HG03064 (cell line): Measurements from ENCODE around the gene GATA3.

Experiments used
- ATAC-seq: cut with Tn5 transposase; IDR thresholded peaks from one replicate; pipeline ENCODE4 v1.9.1; 2021; ENCODE audit warnings: low read depth; ENCODE audit not compliant: unreplicated experiment

GATA3 gene

DNA sequence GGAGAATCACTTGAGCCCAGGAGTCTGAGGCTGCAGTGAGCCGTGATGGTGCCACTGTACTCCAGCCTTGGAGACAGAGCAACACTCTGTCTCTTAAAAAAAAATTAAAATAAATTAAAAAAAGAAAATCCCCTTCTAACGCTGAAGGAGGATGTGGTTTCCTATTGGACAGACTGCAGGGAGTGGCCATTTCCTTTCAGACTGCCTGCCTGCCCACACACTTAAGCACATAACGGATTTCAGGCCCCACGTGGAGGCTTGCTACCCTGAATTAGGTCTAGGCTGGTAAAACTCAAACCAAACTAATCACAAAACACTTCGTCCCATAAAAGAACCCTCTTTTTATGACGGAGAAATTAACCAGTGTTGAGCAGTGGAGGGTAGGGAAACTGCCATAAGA, 34.0 kb downstream of the GATA3 start:
- ATAC-seq = no peak

DNA sequence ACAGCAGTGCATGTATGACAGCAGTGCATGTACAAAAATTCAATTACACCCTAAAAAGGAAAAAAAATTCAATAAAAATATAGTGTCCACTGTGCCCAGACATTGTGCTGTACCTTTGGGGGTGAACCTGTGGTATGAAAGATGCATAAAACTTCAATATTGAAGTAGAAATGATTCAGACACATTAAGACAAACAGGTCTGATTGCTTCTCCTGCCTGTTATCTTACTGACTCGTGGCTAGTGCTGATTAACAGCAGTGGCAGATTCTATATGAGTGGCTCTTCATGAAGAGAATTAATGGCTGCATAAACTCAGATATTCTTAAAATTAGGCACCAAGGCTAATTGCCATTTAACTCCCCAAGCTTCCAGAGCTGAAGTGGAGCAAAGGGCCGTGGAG, 37.9 kb downstream of the GATA3 start:
- no peak for ATAC-seq

DNA sequence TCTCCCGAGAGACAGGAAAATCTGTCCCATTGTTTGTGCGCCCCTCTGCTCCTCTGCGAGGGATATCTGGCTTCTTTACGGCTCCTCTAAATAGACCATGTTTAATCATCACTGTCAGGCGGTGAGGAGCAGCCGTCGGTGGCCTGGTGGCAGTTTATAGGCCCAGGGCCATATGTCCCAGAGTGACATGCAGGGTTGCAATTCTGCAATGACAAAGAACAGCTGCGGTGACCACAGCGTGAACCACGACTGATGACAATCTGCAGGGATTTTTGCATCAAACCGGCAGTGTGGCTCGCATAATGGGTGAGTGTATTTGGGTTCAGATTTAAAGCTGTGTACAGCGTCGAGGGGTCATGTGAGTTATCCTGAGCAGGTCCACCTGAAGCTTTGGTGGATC, 41.5 kb downstream of the GATA3 start:
- no peak for ATAC-seq

DNA sequence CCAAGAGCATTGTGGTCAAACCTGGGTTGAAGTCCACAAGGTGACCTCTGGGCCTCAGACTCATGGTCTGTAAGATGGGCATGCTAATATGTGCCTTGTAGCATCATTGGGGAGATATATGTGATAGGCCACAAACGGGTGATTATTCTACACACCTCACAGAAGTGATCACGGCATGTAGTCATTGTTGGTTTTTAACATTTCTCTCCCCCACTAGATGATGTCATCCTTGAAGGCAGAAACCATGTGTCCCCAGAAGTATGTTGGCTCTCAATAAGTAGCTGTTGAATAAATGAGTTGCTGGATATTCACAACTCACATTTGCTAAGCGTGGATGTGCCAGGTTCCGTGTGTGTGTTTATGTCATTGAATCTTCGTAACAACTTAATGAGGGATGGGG, 42.4 kb downstream of the GATA3 start:
- no peak for ATAC-seq

DNA sequence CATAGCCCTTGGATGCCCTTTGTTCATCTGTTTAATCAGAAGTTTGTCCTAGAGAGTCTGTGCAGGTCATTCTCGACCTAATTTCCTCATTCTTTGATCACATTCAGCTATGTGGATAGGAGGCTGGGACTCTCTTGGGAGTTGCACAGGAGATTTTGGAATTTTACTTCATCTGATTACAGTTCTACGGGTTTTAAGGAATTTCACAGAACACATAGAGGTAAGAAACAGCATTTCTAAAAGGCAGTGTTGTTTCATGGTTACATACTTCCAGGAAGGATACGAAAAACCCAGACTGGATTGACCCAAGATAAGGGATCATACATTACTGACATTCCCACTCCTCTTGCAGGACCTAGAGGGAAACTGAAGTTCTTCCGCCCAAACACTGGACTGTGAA, 45.9 kb downstream of the GATA3 start:
- no peak for ATAC-seq

DNA sequence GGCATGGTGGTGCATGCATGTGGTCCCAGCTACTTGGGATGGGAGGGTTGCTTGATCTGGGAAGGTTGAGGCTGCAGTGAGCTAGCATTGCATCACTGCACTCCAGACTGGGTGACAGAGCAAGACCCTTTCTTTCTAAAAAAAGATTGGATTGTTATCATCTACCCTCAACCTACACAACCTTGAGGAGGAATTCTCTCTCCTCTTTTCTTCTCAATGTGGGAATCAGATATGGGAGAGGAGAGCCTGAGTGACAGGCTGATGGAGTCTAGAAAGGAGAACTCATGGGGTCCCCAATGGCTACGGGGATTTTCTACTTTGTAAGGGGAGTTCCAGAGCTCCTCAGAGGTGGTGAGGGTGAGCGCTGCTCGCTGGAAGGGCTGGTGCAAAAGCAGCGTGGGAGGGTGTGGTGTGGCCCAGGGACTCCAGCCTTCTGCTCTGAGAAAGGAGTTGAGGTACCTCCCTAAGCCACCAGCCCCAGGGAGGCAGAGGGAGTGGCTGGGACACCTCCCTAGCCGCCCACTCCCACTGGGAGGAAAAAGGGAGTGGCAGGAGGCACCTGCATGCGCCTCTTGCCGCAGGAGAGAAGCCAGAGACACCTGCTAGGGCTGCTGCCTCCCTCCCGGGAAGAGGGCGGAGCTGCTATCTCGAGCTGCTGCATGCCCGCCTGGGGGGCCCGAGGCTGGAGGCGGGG, 48.4 kb downstream of the GATA3 start:
- ATAC-seq = no peak

DNA sequence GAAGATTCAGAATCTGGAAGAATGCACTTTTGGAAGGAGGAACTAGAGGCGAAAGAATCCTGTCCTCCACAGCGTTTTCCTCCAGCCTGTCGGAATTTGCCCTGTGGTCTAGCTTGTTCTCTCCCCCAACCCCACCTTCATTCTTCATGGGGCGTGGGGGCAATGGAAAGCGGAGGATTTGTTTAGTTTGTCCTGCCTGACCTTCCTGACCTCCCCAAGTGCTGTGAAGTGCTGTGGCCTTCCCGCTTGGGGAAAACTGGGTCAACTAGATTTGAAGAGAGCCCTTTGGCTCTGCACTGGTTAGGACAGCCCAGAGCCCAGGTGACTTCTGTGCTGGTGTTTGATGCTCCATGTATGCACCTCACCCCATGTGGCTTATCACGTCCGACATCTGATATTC, 49.1 kb downstream of the GATA3 start:
- ATAC-seq = no peak

DNA sequence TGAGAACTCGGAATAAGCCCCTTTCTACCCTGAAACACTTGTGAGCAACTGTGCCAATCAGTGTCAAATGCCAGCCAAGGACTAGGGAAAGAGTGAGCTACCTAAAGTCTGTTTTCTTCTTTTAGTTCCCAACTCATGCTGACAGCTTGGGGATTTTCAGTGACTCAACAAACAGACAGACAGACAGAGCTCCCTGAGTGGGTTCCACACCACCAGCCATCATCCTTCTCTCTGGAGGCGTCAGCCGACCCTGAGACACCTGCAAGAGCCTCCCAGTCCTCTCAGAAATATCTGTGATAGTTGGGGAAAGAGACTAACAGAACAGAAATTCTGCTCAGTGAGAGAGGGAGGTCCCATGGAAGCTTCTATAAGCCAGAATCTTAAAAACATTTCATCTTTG, 49.5 kb downstream of the GATA3 start:
- no peak for ATAC-seq

DNA sequence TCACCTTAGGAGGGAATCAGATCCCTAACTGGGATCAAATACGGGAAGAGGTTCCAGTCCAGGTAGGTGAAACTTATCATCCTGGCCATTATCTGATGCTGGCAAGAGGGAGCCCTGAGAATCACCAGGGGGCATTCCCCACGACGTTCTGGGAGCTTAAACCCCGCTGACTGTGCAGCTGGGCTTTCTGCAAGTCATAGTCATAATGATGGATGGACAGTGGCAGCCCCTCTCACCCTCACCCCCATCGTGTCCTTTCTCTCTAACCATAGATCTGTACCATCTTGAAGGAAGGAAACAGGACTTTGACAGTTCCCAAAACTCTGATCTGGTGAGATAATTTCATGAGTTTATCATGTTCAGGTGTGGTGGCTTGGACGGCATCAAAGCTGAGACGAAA, 50.2 kb downstream of the GATA3 start:
- ATAC-seq = no peak

DNA sequence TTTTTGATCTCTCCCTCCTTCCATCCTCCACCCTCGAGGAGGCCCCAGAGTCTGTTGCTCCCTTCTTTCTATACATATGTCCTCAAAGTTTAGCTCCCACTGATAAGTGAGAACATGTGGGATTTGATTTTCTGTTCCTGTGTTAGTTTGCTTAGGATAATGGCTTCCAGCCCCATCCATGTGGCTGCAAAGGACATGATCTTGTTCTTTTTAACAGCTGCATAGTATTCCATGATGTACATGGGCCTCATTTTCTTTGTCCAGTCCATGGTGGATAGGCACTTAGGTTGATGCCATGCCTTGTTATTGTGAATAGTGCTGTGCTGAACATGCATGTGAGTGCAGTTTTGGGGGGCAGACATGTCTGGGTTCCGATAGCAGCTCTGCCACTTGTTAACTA, 51.4 kb downstream of the GATA3 start:
- no peak for ATAC-seq

DNA sequence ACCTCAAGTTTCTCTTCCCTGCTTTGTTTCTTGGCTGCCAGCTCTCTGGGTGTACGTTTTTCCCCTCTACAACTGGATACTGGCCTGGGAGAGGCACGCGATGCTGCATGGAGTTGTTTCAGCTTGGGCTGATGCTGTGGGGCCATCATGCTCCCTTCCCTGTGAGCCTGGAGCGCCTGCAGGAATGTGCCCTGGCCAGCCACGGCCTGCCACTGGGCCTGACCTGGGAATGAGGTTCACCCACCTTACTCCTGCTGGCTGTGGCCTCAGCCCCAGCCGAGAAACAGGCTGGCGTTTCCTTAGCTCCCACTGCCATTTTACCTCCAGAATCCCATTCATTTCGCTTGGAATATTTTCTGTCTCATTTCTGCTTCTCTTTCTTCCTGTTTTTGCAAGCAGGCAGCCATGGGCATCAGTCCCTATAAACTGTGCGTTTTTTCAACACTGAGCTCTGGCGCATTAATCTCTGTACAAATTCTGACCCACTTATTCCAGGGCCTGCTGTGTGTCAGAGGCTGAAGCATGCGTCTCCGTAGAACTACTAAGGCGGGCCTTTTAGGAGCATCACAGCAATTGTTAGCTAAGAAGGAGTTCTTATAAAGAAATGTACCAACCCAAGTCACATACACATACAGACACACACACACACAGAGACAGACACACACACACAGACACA, 57.9 kb downstream of the GATA3 start:
- no peak for ATAC-seq

DNA sequence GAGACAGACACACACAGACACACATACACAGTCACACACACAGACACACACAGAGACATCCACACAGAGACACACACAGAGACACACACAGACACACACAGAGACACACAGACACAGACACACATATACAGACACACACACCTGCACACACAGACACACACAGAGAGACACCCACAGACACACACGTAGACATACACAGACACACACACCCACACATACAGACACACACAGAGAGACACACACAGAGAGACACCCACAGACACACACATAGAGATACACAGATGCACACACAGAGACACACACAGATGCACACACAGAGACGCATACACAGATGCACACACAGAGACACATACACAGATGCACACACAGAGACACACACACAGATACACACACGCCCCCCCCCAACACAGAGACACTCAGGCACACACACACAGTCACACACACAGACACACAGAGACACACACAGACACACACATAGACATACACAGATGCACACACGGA, 58.5 kb downstream of the GATA3 start:
- ATAC-seq = no peak

DNA sequence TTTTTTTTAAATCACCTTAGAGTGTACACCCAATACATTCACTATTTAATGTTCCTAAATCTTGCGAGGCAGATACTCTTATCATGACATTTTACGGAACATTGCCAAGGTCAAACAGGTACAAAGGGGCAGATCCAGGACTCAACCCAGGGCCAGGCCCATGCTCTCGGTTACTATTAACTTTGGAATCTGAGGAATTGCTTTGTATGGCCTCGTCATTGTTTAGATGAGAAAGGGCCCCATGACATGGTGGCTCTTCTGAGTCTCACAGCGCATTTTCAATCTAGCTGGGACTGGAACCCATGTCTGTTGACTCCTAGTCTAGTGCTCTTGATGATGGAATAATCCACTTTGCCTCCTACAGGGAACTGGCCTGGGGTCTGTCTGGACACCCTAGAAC, 59.1 kb downstream of the GATA3 start:
- no peak for ATAC-seq

DNA sequence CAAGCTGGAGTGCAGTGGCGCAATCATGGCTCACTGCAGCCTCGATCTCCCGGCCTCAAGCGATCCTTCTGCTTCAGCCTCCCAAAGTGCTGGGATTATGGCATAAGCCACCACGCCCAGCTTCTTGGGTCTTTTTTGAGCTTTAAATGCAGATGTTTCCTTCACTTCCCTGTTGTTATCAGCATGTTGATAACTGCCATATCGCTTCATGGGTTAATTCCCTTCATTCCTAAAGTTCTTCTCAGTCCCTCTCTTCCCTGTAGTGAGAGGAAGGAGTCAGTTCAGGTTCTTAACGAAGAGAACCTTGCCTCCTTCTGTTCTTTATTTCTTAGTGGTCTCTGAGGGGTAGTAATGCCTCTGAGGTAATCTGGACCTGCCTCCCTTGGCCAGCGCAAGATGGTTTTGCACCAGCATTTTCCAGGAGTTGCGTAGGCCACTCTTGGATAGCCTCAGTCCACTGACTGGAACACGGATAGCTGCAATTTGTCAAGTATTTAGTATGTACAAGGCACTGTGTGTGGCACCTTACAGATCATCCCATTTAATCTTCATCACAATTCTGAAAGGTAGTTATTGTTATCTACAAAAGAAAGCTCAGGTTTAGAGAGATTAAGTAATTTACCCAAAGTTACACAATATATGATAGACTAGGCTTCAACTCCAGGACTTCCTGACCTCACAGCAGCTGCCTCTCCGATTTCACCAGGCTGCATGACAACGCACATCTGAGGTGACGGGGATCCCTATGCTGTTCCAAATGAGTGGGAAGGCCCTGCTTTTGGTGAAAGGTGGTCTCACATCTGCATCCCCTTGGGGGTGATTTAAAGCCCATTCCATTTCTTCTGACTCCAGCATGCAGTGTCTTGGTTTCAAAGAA, 60.5 kb downstream of the GATA3 start:
- ATAC-seq = no peak

DNA sequence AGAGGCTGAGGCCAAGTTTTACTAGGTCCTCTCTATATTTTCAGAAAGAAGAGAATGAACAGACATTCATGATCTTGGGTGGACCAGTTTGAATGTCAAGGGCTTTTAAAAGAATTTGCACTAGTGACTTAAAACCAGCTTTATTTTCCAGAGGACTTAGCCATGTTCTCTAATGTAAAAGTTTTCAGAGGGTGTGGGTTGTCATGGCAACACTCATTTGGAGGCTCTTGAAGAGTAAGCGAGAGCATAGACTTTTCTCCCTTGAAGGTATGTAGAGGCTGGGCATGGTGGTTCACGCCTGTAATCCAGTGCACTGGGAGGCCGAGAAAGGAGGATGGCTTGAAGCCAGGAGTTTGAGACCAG, 61.1 kb downstream of the GATA3 start:
- no peak for ATAC-seq

DNA sequence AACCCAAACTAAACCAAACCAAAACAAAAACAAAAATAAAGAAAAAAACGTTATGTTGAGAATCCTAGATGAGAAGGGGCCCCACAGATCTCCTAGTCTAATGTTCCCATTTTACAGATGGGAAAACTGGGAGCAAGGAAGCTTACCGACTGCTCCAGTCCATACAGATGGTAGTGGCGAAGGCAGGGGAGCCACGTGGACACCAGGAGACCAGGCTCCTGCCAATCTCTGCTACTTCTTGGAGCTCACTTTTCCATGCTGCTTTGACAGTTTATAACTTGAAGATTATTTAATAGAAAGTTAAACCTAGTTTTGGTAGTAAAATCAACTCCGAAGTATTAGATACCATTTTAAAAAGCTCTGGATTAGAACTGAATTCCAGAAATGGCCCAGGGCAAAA, 62.0 kb downstream of the GATA3 start:
- ATAC-seq = no peak

DNA sequence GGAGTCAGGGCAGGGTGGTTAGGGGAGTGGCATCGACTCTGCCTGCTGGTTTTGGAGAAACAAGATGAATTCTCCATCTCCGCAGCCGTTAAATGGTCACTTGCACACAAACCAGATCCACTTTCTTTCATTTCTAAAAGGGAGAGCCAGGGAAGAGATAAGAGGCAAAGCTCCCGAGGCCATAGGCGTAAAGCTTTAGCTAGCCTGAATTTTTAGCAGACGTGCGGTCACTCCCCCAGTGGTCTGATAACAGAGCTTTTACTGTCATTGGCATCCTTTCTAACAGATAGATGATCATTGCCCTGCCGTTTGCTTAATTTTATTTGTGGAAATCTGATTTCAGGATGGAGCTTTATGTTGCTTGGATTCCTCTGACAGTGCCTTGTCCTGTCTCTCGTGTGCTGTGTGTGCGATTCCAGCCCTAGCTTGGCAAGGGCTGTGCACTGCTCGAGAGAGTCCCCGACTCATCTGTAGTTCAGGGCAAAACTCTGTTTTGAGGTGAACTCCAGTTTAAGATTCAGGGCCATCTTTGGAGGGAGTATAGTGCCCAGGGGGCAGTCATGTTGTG, 62.5 kb downstream of the GATA3 start:
- ATAC-seq = no peak

DNA sequence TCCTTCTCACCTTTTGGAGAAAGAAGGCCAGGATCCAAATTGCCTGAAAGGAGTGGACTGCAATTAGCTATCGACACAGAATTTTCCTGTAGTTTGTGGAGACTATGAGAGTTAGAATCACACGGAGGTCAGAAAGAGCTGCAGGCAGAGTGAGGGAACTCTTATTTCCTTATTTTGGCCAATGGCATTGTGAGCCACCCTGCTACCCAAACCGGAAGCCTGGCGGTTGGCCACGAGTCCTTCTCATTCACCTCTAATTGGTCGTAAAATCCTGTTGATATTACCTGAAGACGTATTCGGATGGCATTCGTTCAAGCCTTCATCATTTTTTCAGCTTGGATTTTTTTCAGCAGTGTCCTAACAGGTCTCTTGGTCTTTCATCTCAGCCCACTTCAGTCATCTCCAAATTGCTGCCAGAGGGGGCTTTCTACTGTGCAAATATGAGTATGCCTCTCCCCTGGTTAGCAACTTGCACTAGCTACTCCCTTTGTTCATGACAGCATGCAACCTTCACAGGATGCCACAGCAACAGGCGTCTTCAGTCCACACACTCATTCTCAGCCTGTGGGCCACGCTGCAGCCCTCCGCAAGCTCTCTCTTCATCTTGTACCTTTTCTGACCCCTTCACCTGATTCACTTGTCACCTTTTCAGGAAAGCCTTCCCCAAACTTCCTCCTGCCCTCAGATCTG, 66.9 kb downstream of the GATA3 start:
- ATAC-seq = no peak

DNA sequence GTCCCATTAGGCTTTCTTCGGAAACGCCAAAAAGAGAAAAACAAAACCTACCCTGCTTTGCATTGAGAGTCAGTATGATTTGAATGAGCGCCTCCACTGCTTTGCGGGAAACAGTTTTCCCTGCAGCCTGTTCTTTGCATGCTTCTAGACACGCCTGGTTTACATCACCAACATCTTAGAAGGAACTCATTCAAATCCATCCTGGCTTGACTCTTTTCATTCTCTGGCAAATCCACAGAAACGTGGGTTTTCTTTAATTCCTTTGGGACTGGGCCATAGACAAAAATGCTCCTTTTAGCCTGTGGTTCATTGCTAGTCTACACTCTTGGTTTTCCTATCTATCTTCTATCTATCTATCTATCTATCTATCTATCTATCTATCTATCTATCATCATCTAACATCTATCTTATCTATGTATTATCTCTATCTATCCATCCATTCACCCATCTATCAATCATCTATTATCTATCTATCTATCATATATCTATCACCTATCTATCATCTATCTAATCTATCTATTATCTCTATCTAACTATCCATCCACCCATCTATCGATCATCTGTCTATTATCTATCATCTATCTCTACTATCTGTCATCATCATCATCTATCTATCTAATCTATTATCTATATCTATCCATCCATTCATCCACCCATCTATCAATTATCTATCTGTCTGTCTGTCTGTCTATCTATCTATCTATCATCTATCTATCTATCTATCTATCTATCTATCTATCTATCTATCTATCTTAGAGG, 68.3 kb downstream of the GATA3 start:
- no peak for ATAC-seq

DNA sequence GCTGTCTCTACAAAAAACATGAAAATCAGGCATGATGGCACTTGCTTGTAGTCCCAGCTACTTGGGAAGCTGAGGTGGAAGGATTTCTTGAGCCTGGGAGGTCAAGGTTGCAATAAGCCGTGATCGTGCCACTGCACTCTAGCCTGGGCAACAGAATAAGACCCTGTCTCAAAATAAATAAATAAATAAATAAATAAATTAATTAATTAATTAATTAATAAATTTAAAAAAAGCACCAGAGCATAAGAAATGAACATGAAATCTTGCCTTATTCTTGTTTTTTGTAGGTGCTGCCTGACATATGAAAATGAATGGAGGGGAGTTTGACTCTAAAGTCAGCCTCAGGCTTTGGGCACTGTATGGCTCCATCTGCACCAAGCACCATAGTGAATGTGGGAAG, 69.9 kb downstream of the GATA3 start:
- ATAC-seq = no peak
